ENCODE measurements around the gene ABCC11.

DNA sequence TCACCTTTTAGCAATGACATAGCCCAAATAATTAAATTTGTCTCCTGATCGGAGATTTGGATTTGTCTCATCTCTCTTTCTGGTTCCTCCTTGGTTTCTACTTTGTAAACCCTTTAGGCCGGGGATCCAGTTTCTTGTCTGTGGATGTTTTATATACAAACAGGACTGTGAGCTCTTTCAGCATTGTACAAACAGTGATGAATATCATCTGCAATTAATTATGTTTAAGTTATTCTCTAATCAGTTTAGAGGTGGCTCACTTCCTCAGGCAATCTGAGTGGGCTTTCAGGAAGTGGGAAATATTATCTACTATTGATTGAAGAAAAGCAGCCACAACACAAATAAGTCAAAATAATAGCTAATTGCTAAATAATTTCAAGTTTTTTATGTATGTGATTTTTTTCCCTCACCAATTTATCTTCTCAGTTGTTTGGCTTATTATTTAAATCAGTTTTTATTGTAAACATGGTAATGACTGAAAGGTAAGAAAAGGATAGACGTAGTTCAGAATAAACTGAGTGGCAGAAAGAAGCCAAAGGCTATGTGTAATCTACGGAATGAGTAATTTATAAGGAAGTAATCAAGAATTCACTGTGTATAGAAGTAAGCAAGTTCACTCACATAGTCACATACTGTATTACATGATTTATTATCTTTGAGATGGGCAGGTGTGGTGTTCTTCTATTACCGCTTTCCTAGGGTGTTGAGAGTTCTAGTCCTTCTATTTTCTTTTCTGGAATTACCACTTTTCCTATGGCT, 3.4 kb upstream of the ABCC11 start:
- TF ChIP-seq, protein P1, sequence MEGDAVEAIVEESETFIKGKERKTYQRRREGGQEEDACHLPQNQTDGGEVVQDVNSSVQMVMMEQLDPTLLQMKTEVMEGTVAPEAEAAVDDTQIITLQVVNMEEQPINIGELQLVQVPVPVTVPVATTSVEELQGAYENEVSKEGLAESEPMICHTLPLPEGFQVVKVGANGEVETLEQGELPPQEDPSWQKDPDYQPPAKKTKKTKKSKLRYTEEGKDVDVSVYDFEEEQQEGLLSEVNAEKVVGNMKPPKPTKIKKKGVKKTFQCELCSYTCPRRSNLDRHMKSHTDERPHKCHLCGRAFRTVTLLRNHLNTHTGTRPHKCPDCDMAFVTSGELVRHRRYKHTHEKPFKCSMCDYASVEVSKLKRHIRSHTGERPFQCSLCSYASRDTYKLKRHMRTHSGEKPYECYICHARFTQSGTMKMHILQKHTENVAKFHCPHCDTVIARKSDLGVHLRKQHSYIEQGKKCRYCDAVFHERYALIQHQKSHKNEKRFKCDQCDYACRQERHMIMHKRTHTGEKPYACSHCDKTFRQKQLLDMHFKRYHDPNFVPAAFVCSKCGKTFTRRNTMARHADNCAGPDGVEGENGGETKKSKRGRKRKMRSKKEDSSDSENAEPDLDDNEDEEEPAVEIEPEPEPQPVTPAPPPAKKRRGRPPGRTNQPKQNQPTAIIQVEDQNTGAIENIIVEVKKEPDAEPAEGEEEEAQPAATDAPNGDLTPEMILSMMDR (IDR thresholded peaks at IDR 0.05 in 4 of 5, conservative IDR thresholded peaks at IDR 0.05 in 1 of 5) = no peak
- no peak for TF ChIP-seq POLR2A (IDR thresholded peaks at IDR 0.05)

Data from gastrocnemius medialis (tissue), 4 donors.